Measurements from ENCODE around the gene ADAMTS1.
"Not testable (repeated sequence)": the region's sequence is repeated elsewhere in the genome, so short reads cannot be mapped to it uniquely, and the experiment has no call there.

ADAMTS1 gene

DNA sequence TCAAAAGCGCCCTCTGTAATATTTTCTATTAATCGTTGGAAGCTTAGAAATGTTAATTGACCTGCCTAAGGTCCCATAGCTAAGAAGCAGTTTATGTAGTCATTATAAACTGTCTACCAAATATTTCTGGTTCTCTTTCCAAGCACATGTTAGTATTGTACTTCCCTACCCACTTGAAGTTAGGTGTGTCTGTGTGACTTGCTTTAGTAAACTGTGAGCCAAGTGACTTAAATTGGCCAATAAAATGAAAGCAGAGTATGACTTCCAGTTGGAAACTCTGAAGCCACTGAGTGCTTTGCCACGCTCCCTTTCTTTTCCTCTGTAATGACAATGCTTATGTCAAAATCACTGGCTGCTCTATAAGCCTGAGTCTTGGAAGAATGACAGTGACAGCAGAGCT, 20.6 kb upstream of the ADAMTS1 start:
- no peaks in the 10 kb centered on the region for H3K4me1 ChIP-seq (ENCODE audit: control insufficient read depth, insufficient read depth, low read length, poor library complexity, severe bottlenecking)
- no peak overlapping the region for H3K4me3 ChIP-seq (ENCODE audit: insufficient read depth, low read depth, low read length, poor library complexity, severe bottlenecking)
- no peaks in the 10 kb centered on the region for H3K36me3 ChIP-seq (ENCODE audit: control insufficient read depth, insufficient read depth, low read length)
- no peaks in the 10 kb centered on the region for H3K27me3 ChIP-seq (replicated peaks; ENCODE audit: control insufficient read depth, insufficient read depth, low read length, poor library complexity, severe bottlenecking)
- no peaks in the 10 kb centered on the region for H3K9me3 ChIP-seq (ENCODE audit: control insufficient read depth, low read length)
- no peak overlapping the region for H3K27ac ChIP-seq (ENCODE audit: insufficient read depth, low read length, poor library complexity, severe bottlenecking)
- no peak for DNase-seq

DNA sequence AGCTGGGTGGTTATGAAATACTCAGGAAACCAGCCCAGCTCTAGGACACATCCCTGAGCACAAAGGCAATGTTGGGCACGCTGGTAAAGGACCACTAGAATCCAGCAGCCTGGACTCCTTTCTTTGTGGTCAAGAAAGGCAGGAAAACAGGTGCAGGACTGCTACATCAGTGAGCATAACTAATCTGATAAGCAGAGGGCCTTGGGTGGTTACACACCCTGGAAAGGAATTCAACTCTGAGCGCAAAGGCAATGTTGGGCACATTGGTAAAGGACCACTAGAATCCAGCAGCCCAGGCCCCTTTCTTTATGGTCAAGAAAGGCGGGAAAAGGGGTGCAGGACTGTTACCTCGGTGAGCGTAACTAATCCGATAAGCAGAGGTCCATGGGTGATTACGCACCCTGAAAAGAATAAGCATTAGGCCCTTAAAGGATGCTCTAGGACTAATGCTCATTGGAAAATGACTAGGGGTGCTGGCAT, 11.7 kb upstream of the ADAMTS1 start:
- H3K9me3 ChIP-seq (ENCODE audit: control insufficient read depth, low read length); H3K27me3 ChIP-seq (replicated peaks; ENCODE audit: control insufficient read depth, insufficient read depth, low read length, poor library complexity, severe bottlenecking); DNase-seq; H3K4me3 ChIP-seq (ENCODE audit: insufficient read depth, low read depth, low read length, poor library complexity, severe bottlenecking); H3K4me1 ChIP-seq (ENCODE audit: control insufficient read depth, insufficient read depth, low read length, poor library complexity, severe bottlenecking); H3K36me3 ChIP-seq (ENCODE audit: control insufficient read depth, insufficient read depth, low read length); H3K27ac ChIP-seq (ENCODE audit: insufficient read depth, low read length, poor library complexity, severe bottlenecking): not testable (repeated sequence)

DNA sequence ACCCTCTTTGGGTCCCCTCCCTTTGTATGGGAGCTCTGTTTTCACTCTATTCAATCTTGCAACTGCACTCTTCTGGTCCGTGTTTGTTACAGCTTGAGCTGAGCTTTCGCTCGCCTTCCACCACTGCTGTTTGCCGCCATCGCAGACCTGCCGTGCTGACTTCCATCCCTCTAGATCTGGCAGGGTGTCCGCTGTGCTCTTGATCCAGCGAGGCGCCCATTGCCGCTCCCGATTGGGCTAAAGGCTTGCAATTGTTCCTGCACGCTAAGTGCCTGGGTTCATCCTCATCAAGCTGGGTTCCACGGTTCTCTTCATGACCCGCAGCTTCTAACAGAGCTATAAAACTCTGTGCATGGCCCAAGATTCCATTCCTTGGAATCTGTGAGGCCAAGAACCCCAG, 9.5 kb upstream of the ADAMTS1 start:
- not testable (repeated sequence) for H3K4me3 ChIP-seq (ENCODE audit: insufficient read depth, low read depth, low read length, poor library complexity, severe bottlenecking); H3K9me3 ChIP-seq (ENCODE audit: control insufficient read depth, low read length); H3K36me3 ChIP-seq (ENCODE audit: control insufficient read depth, insufficient read depth, low read length); H3K27ac ChIP-seq (ENCODE audit: insufficient read depth, low read length, poor library complexity, severe bottlenecking); H3K4me1 ChIP-seq (ENCODE audit: control insufficient read depth, insufficient read depth, low read length, poor library complexity, severe bottlenecking); H3K27me3 ChIP-seq (replicated peaks; ENCODE audit: control insufficient read depth, insufficient read depth, low read length, poor library complexity, severe bottlenecking); DNase-seq

DNA sequence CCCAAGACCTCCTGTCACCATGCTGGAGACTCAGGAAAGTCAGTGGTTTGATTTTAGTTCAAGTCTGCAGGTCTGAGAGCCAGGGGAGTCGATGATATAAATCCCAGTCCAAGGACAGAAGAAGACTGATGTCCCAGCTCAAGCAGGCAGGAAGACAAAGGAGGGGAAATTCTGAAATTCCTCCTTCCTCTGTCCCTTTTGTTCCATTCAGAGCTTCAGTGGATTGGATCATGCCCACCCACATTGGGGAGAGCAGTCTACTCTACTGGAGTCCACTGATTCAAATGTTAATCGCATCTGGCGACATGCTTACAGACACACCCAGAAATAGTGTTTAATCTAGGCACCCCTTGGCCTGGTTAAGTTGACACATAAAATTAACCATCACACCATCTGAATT, 7.2 kb upstream of the ADAMTS1 start:
- Histone ChIP-seq H3K27me3 (replicated peaks; ENCODE audit: control insufficient read depth, insufficient read depth, low read length, poor library complexity, severe bottlenecking) (no peaks in the 10 kb centered on the region), H3K36me3 (ENCODE audit: control insufficient read depth, insufficient read depth, low read length) (no peaks in the 10 kb centered on the region), H3K4me1 (ENCODE audit: control insufficient read depth, insufficient read depth, low read length, poor library complexity, severe bottlenecking) (no peaks in the 10 kb centered on the region), H3K27ac (ENCODE audit: insufficient read depth, low read length, poor library complexity, severe bottlenecking) (no peak overlapping the region), H3K9me3 (ENCODE audit: control insufficient read depth, low read length) (no peaks in the 10 kb centered on the region), H3K4me3 (ENCODE audit: insufficient read depth, low read depth, low read length, poor library complexity, severe bottlenecking) (no peak overlapping the region)
- DNase-seq = no peak

DNA sequence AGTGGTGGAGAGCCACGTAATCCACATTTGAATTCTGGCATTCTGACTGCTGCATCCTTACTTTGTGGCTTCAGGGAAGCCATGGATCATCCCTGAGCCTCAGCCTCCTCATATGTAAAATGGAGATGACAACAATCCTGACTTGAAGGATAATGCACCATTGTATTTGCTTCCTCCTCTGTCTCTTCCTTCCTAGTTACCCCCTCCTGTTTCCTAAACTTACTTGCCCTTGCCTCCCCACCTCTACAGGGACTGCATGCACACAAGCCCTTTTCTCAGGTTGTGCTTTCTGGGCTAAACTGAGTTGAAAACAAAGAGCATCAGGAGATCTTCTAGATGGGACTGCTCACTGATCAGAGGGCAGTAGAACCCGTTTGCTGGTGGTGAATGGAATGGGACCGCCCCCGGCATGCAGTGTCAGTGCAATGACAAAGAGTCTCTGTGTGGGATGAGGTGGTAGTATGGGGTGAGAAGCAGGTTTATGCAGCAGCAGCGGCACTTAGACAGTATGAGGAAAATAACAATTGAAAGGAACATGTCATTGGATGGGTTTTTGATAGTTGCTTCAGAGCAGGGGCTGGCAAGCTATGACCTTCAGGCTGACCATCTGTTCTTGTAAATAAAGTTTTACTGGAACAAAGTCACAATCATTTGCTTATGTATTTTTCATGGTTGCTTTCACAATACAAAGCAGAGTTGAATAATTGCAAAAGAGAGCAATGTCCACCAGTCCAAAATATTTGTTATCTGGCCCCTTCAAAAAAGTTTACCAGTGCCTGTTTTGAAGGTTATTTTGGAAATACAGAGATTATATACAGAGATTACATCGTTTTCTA, 6.1 kb upstream of the ADAMTS1 start:
- no peaks in the 10 kb centered on the region for H3K4me1 ChIP-seq (ENCODE audit: control insufficient read depth, insufficient read depth, low read length, poor library complexity, severe bottlenecking)
- no peak for DNase-seq

DNA sequence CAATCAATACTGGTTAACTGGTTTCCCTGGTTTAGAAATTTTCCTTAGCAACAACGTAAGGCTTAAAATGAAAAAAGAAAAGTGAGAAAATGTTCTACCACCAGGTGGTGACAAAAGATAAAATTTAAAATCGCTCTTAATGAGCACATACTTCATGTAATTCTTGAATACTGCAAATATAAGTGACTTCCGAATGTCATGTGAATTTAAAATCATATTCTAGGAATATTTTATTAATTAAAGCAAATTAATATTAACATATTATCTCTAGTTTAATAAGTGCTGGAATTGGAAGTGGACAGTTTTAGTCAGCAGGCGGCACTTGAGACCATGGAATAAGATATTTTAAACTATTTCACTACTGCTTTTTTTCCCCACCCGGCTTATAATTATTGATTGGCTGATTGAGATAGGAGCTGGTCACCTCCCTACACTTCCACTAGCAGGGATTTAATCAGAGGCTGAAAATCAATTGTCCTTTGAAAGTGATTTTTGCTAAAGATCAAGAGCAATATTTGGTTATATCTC, 5.0 kb upstream of the ADAMTS1 start:
- Histone ChIP-seq H3K9me3 (ENCODE audit: control insufficient read depth, low read length) (no peaks in the 10 kb centered on the region), H3K36me3 (ENCODE audit: control insufficient read depth, insufficient read depth, low read length) (no peaks in the 10 kb centered on the region), H3K27me3 (replicated peaks; ENCODE audit: control insufficient read depth, insufficient read depth, low read length, poor library complexity, severe bottlenecking) (peaks cover 7% of the 10 kb centered on the region), H3K4me3 (ENCODE audit: insufficient read depth, low read depth, low read length, poor library complexity, severe bottlenecking) (no peak overlapping the region), H3K4me1 (ENCODE audit: control insufficient read depth, insufficient read depth, low read length, poor library complexity, severe bottlenecking) (peaks cover 10% of the 10 kb centered on the region), H3K27ac (ENCODE audit: insufficient read depth, low read length, poor library complexity, severe bottlenecking) (no peak overlapping the region)
- DNase-seq = no peak

More for the DNA sequence above, 6.1 kb upstream of the ADAMTS1 start:
- Histone ChIP-seq H3K27me3 (replicated peaks; ENCODE audit: control insufficient read depth, insufficient read depth, low read length, poor library complexity, severe bottlenecking) (no peaks in the 10 kb centered on the region), H3K9me3 (ENCODE audit: control insufficient read depth, low read length) (no peaks in the 10 kb centered on the region), H3K36me3 (ENCODE audit: control insufficient read depth, insufficient read depth, low read length) (no peaks in the 10 kb centered on the region), H3K4me3 (ENCODE audit: insufficient read depth, low read depth, low read length, poor library complexity, severe bottlenecking) (no peak overlapping the region), H3K27ac (ENCODE audit: insufficient read depth, low read length, poor library complexity, severe bottlenecking) (no peak overlapping the region)

DNA sequence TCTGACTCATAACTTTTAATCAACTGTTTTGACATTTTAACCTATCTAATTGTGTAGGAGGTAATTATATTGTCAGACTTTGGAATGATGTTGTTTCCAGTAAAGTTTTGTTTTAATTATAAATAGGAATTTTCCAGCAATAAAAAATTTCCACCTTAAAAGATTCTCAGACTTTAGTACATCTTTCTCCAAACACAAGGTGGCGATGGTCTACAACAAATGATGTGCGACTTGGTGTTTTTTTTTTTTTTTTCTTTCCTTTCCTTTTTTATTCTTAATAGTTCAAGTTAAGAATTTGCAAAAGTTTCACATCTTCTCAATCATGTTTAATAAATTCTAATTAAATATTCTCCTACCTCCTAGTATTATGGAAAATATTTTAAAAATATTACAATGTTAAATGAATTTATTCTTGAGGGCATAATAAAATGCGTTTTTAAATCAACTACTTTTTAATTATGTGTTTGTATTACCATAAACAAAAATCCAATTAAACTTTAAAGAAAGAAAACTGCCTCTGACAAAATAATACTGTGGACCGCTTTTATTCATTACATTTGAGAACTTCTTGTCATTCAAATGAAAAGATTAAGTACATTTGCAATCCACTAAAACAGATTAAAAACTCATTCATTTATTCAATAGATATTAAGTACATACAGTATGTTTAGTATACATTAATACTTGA, 4.4 kb upstream of the ADAMTS1 start:
- DNase-seq = no peak
- Histone ChIP-seq H3K9me3 (ENCODE audit: control insufficient read depth, low read length) (no peaks in the 10 kb centered on the region), H3K4me1 (ENCODE audit: control insufficient read depth, insufficient read depth, low read length, poor library complexity, severe bottlenecking) (peaks cover 13% of the 10 kb centered on the region)

DNA sequence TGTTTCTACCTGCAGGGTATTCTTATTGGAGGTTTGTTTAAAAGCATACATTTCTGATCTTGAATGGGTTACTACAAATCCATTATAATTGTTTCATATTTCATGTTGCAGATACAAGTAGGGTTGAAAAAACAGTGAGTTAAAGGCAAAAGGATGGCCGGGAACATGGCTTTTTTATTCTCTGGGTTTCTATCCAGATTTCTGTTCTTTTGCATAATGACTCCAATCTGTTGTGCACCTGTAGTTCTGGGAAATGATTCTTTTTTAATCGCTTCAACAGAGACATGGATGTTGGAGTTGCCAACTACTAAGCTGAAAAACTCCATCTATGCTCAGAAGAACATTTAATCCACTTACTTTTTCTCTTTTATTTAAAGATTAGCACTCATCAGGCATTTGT, 2.7 kb upstream of the ADAMTS1 start:
- peaks cover 7% of the 10 kb centered on the region for H3K27me3 ChIP-seq (replicated peaks; ENCODE audit: control insufficient read depth, insufficient read depth, low read length, poor library complexity, severe bottlenecking)

More for the DNA sequence above, 4.4 kb upstream of the ADAMTS1 start:
- Histone ChIP-seq H3K36me3 (ENCODE audit: control insufficient read depth, insufficient read depth, low read length) (no peaks in the 10 kb centered on the region), H3K27ac (ENCODE audit: insufficient read depth, low read length, poor library complexity, severe bottlenecking) (no peak overlapping the region), H3K4me3 (ENCODE audit: insufficient read depth, low read depth, low read length, poor library complexity, severe bottlenecking) (no peak overlapping the region), H3K27me3 (replicated peaks; ENCODE audit: control insufficient read depth, insufficient read depth, low read length, poor library complexity, severe bottlenecking) (peaks cover 7% of the 10 kb centered on the region)

DNA sequence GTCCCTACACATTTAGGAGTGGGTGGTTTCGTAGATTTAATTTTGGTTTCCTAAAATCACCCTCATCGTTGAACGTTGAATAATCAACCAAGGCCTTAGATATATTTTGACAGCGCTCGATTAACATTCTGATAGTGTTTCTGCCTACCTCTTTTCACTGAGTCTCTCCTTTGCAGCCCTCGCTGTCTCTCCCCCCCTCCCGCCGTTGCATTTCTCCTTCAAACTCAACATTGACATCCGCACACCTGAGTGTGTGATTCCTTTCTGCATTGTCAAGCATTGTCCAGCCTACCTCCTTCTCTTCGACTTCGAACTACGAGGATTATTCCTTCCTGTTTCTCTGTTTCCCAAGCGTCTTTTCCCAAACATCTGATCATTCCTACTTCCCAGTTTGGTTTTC, 1.8 kb upstream of the ADAMTS1 start:
- DNase-seq = no peak
- peaks cover 7% of the 10 kb centered on the region for H3K27me3 ChIP-seq (replicated peaks; ENCODE audit: control insufficient read depth, insufficient read depth, low read length, poor library complexity, severe bottlenecking)
- no peak overlapping the region for H3K4me3 ChIP-seq (ENCODE audit: insufficient read depth, low read depth, low read length, poor library complexity, severe bottlenecking)
- no peaks in the 10 kb centered on the region for H3K9me3 ChIP-seq (ENCODE audit: control insufficient read depth, low read length)
- H3K27ac ChIP-seq (ENCODE audit: insufficient read depth, low read length, poor library complexity, severe bottlenecking) = no peak overlapping the region
- H3K4me1 ChIP-seq (ENCODE audit: control insufficient read depth, insufficient read depth, low read length, poor library complexity, severe bottlenecking) = peaks cover 13% of the 10 kb centered on the region
- H3K36me3 ChIP-seq (ENCODE audit: control insufficient read depth, insufficient read depth, low read length) = no peaks in the 10 kb centered on the region

More for the DNA sequence above, 2.7 kb upstream of the ADAMTS1 start:
- Histone ChIP-seq H3K4me3 (ENCODE audit: insufficient read depth, low read depth, low read length, poor library complexity, severe bottlenecking) (no peak overlapping the region), H3K36me3 (ENCODE audit: control insufficient read depth, insufficient read depth, low read length) (no peaks in the 10 kb centered on the region), H3K9me3 (ENCODE audit: control insufficient read depth, low read length) (no peaks in the 10 kb centered on the region), H3K27ac (ENCODE audit: insufficient read depth, low read length, poor library complexity, severe bottlenecking) (no peak overlapping the region), H3K4me1 (ENCODE audit: control insufficient read depth, insufficient read depth, low read length, poor library complexity, severe bottlenecking) (peaks cover 13% of the 10 kb centered on the region)
- no peak for DNase-seq

Measured in effector memory CD4-positive, alpha-beta T cell (primary cell).